ENCODE data around the gene DACT1.

The DACT1 gene

GRCh38 chr14:58633831-58634230, 3.9 kb upstream of the DACT1 start:
- intact Hi-C loops (cut with DNase I): no loop called here
- DNase-seq: no peak

DNA sequence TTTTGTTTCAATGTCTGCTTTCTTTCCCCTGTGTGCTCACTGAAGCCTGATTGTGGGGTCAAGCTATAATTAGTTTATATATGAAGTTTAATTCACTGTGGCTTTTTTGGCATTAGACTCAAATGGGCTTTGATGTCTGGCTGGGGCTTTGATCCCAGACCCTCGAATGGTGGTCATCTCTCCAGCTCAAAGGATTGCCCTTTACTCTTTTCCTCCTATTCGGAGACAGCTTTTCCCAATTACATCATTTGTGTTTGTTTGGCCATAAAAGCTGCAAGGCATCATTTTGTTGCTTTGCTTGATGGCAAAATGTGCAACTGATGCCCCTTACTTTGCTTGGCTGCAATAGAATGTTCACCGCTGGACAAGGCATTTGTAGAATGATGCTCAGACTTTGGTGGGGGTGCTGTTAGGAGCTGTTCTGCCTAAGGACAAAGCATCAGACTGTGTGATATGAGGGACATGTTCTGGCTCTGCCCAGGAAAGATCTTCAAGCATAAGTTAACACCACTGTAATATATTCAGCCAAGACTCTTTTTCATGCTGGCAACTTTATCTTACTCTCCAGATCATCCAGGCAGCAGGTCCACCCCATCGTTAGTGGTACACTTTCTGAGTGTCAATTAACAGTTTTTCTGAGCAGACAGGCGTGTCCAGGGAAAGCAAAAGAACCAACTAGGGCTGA, 3.2 kb upstream of the DACT1 start:
- DNase-seq: peak in 1 of 42 donors; percentile 16
- intact Hi-C loops (cut with DNase I): loop anchor here (5.0 kb wide), 1 partner anchor 132 kb away; no protein-coding TSS in a partner anchor

- no peak for DNase-seq
- intact Hi-C loops (cut with DNase I): loop anchor here (5.0 kb wide), 1 partner anchor 133 kb away; no protein-coding TSS in a partner anchor
These were observed 2.5 kb upstream of the DACT1 start for GRCh38 chr14:58635091-58635830.

DNA sequence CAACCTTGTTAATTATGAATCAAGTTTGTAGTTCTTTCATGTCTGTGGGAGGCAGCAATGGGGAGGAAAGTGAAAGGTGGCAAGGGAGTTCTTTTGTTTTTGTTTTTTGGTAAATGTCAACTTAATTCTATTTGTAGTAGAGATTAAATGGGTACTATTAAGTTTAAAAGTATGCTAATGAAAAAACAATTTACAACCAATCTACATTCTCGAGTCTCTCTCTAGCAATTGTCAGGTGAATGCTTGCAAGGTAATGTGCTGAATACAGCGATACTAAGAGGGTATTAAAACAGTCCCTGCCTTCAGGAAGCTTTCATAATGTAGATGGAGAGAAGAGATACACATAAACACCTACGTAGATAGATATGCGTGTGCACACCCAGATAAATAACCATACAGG, 1.6 kb upstream of the DACT1 start:
- intact Hi-C loops (cut with DNase I): loop anchor here (5.0 kb wide), 1 partner anchor 134 kb away; no protein-coding TSS in a partner anchor
- DNase-seq: no peak

DNA sequence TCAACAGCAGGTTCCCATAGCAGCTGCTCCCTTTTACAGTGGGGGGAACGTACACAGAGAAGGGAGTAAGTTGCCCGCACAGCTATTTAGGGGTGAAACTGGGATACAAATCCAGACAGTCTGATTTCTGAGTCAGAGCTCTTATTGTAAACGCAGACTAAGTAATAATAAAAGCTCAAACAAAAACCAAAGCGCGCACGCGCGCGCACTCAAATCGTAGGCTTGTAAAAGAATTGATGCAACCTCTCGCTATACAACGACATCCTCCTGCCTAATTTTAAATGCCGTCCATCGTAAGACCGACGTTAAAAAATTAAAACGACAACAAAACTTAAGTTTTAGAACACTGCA, 747 bp upstream of the DACT1 start:
- intact Hi-C loops (cut with DNase I): loop anchor here (5.0 kb wide), 1 partner anchor 135 kb away; no protein-coding TSS in a partner anchor
- peak; percentile 22 to 89 (median 72) for DNase-seq

DNA sequence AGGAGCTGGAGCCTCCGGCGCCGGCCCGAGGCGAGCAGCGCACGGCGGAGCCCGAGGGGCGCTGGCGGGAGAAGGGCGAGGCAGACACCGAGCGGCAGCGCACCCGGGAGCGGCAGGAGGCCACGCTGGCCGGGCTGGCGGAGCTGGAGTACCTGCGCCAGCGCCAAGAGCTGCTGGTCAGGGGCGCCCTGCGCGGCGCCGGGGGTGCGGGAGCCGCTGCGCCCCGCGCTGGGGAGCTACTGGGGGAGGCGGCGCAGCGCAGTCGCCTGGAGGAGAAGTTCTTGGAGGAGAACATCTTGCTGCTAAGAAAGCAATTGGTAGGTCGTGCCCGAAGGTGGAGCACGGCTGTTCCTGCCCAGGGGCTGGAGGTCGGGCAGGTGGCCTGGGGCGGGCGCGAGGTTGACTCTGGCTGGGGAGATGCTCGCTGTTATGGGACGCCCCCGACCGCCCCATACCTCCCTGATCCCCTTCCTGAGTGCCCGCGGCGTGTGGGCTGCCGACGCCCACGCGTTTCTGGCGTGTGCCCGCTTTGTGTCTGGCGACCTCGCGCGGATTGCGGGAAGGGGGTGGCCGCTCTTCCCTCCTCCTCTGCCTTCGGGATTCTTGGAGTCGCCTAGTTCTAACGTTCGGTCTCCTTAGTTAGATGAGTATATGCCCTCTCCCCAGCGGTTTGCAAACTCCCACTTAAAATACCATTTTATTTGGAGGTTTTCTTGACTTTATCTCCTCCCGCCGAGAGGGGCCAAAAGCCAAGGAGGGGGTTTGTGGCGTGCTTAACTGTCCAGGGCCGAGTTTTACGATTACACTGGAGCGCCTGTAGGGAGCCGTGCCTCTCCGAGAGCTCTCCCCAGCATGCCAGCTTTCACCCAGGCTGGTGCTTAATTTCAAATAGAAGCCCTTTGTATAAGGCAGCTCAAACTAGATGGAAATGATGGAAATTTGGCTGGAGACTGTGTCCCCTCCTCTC, 752 bp downstream of the DACT1 start:
- intact Hi-C loops (cut with DNase I): loop anchor here (5.0 kb wide), 1 partner anchor 136 kb away; no protein-coding TSS in a partner anchor
- DNase-seq: peak in 40 of 42 donors; percentile 14 to 74 (median 48)

DNA sequence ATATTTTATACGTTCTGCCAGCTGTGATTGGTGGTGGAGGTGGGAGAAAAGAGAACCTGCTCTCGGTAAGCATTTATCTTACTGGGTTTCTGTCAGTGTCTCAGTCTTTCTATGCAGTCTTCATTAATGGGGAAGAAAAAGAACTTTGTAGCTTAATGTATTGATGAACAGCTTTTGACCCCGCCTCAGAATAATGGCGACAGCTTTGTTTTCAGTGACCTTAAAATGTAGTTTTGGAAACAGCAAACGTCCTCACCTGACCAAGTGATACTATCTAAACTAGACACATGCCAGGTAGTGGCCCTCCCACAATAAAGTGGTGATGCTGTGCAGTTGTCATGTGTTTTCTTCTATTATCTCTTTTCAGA, 1.4 kb downstream of the DACT1 start:
- intact Hi-C loops (cut with DNase I): loop anchor here (5.0 kb wide), 1 partner anchor 137 kb away; no protein-coding TSS in a partner anchor
- no peak for DNase-seq

- intact Hi-C loops (cut with DNase I): loop anchor here (5.0 to 10.0 kb wide), 2 partner anchors 138 to 415 kb away; no protein-coding TSS in a partner anchor
- peak in 37 of 42 donors; percentile 21 to 85 (median 65) for DNase-seq
These were observed 2.2 kb downstream of the DACT1 start for GRCh38 chr14:58639842-58640484.

GRCh38 chr14:58640959-58641358, 3.2 kb downstream of the DACT1 start:
- intact Hi-C loops (cut with DNase I): loop anchor here (10.0 kb wide), 1 partner anchor 414 kb away; no protein-coding TSS in a partner anchor

DNA sequence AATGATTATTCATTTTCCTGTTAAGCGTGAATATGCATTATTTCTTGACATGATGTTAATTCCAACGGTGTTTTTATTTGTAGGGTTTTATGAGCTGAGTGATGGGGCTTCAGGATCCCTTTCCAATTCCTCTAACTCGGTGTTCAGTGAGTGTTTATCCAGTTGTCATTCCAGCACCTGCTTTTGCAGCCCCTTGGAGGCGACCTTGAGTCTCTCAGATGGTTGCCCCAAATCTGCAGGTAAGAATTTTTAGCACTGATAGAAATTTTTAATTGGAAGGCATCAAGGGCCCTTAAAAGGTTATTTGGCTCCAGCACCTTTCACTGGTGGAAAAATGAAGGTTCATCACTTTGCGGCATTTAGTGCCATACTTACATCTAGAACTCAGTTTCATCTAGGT, 3.7 kb downstream of the DACT1 start:
- intact Hi-C loops (cut with DNase I): loop anchor here (10.0 kb wide), 1 partner anchor 413 kb away; no protein-coding TSS in a partner anchor
- no peak for DNase-seq

More at GRCh38 chr14:58640959-58641358, 3.2 kb downstream of the DACT1 start:
- DNase-seq: no peak

GRCh38 chr14:58643366-58643765, 5.6 kb downstream of the DACT1 start:
- intact Hi-C loops (cut with DNase I): loop anchor here (10.0 kb wide), 1 partner anchor 411 kb away; no protein-coding TSS in a partner anchor
- no peak for DNase-seq

DNA sequence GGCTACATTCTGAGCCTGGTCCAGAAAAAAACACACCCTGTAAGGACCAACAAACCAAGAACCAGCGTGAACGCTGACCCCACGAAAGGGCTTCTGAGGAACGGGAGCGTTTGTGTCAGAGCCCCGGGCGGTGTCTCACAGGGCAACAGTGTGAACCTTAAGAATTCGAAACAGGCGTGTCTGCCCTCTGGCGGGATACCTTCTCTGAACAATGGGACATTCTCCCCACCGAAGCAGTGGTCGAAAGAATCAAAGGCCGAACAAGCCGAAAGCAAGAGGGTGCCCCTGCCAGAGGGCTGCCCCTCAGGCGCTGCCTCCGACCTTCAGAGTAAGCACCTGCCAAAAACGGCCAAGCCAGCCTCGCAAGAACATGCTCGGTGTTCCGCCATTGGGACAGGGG, 7.9 kb downstream of the DACT1 start:
- intact Hi-C loops (cut with DNase I): loop anchor here (10.0 kb wide), 1 partner anchor 409 kb away; no protein-coding TSS in a partner anchor

DNA sequence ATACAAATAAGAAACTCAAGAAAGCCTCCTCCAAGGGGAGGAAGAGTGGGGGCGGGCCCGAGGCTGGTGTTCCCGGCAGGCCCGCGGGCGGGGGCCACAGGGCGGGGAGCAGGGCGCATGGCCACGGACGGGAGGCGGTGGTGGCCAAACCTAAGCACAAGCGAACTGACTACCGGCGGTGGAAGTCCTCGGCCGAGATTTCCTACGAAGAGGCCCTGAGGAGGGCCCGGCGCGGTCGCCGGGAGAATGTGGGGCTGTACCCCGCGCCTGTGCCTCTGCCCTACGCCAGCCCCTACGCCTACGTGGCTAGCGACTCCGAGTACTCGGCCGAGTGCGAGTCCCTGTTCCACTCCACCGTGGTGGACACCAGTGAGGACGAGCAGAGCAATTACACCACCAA, 8.7 kb downstream of the DACT1 start:
- intact Hi-C loops (cut with DNase I): loop anchor here (10.0 kb wide), 1 partner anchor 408 kb away; no protein-coding TSS in a partner anchor
- DNase-seq: no peak

More for the DNA sequence above, 7.9 kb downstream of the DACT1 start:
- DNase-seq: no peak

- no peak for DNase-seq
- intact Hi-C loops (cut with DNase I): loop anchor here (10.0 kb wide), 1 partner anchor 407 kb away; no protein-coding TSS in a partner anchor
These were observed 10.0 kb downstream of the DACT1 start for GRCh38 chr14:58647777-58648176.

DNA sequence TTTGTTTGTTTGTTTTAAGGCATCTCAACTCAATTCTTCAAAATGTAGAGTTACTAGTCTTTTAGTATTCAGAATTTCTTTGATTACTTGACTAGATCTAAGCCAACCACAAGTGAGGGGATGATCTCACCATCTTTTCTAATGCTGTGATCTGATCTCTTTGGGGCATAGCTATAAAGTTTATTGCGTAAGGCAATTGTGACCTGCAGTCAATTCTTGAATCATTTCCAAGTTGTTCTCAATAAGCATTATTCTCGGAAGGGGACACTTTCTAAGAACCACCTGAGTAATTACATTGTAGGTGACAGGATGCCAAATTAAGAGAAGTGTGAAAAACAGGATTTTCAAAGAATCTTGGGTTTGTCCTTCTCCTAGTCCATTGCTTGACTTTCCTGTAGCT, 13.1 kb downstream of the DACT1 start:
- no peak for DNase-seq
- intact Hi-C loops (cut with DNase I): no loop called here

- no peak for DNase-seq
- intact Hi-C loops (cut with DNase I): no loop called here
These were observed 19.1 kb downstream of the DACT1 start for GRCh38 chr14:58656671-58657411.

GRCh38 chr14:58659061-58659460, 21.3 kb downstream of the DACT1 start:
- intact Hi-C loops (cut with DNase I): no loop called here
- DNase-seq: no peak

GRCh38 chr14:58659846-58660245, 22.1 kb downstream of the DACT1 start:
- intact Hi-C loops (cut with DNase I): no loop called here
- no peak for DNase-seq

Data from head of caudate nucleus (tissue), 42 donors.